AG09319 (cell line): ENCODE measurements around the gene LILRB2.

Experiments
- DNase-seq: peaks from one replicate; pipeline ENCODE4 v3.0.0-alpha.2; 2010; ENCODE audit warnings: low read depth; ENCODE audit errors: extremely low read depth
- TF ChIP-seq, protein P1 (sequence below): IDR thresholded peaks from 2 replicates; pipeline ENCODE4 v1.5.1; 2011; ENCODE audit warnings: low read depth, mild to moderate bottlenecking, inconsistent platforms, low read length, moderate library complexity

The LILRB2 gene

DNA sequence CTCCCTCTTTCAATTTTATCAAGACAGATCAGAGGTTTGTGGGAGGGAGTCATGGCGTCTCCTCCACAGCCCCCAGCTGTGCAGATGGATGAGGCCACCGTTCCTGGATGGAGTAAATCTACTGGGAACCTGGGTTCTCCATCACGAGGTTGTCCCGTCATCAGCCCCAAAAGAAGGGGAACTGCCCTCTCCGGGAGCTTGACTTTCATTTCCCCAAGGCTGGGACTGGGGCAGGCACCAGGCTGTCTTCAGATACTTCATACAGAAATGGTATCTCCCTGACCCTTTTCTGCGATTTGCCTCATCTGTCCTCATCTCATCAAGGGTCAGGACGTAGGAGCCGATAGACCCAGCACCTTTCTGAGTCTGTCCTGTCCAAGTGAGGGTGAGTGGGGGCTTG lies 9.8 kb downstream of the LILRB2 start:
- DNase-seq, result no peak
- TF ChIP-seq, protein P1, sequence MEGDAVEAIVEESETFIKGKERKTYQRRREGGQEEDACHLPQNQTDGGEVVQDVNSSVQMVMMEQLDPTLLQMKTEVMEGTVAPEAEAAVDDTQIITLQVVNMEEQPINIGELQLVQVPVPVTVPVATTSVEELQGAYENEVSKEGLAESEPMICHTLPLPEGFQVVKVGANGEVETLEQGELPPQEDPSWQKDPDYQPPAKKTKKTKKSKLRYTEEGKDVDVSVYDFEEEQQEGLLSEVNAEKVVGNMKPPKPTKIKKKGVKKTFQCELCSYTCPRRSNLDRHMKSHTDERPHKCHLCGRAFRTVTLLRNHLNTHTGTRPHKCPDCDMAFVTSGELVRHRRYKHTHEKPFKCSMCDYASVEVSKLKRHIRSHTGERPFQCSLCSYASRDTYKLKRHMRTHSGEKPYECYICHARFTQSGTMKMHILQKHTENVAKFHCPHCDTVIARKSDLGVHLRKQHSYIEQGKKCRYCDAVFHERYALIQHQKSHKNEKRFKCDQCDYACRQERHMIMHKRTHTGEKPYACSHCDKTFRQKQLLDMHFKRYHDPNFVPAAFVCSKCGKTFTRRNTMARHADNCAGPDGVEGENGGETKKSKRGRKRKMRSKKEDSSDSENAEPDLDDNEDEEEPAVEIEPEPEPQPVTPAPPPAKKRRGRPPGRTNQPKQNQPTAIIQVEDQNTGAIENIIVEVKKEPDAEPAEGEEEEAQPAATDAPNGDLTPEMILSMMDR, result no peak

DNA sequence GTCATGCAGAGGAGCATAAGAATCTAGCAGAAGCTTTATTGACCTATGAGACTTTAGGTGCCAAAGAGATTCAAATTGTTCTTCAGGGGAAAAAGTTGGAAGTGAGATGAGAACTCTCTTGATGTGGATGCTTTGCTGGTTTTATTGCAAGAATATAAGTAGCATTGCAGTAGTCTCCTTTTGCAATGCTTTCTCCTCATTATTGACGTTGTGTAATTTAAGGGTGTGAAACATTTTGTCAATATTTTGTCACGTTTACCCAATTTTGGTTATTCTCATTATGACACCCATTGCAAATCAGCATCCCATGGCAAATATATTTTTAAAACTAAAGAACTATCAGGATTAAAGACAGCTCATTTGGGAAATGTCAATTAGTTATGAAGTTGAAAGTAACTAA lies 12.0 kb downstream of the LILRB2 start:
- DNase-seq, result no peak
- TF ChIP-seq, protein P1, result no peak

DNA sequence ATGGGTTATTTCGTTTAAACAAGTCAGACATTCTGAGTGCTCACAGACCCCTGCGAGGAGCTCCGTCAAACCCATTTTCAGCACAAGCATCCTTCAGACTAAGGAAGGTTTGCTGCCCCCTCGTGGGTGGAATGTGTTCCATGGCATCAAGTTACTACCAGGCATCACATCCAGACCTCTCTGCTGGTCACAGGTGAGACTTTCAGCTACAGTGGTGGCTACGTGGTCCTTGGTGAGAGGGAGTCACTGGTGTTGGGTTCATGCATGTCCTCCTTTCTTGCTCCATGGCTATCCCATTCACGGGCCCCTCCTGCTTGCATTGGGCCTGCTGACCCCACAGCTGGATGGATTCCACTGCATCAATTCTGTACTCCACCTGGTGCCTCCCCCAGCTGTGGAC lies 14.8 kb downstream of the LILRB2 start:
- peak; percentile 11 for DNase-seq

DNA sequence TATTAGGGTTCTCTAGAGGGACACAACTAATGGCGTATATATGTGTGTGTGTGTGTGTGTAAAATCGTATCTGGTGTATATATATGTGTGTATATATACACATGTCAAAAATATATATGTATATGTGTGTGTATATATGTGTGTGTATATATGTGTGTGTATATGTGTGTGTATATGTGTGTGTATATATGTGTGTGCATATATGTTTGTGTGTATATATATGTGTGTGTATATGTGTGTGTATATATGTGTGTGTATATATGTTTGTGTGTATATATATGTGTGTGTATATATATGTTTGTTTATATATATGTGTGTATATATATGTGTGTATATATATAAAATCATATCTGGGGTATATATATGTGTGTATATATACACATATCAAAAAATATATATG lies 18.4 kb downstream of the LILRB2 start:
- no peak for DNase-seq
- TF ChIP-seq, protein P1, result no peak

More for the DNA sequence above, 14.8 kb downstream of the LILRB2 start:
- TF ChIP-seq, protein P1, result peak; percentile 50

DNA sequence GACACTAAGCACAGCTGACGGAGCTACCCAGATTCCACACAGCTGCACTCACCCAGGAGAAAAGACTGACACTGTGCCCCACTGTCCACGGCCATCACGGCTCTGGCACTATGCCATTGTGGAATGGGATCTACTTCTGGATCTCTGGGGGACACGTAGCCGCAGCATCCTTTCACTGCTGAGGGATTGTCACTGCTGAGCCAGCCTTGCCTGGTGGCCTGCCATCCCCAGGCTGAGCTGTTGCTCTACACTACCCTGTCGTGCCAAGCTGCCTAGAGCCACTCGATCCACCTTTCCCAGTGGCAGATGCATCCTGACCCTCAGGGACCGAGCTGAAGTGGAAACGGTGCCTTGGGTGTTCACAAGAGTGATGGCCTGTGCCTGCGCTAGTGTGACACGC lies 18.8 kb downstream of the LILRB2 start:
- TF ChIP-seq, protein P1, result no peak
- no peak for DNase-seq

DNA sequence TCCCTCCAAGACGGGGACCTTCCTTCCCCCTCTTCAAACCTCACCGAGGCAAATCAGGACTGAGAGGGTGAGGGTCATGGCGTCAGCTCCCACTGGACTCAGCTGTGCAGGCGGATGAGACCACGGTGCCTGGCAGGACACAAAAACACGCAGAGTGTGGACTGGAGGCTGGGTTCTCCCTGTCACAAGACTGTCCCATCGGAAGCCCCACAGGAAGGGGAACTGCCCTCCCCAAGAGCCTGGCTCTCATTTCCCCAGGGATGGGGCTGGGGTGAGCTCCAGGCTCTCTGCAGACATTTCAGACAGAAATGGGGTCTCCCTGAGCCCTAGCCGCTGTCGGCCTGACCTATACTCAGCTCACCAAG lies 23.8 kb downstream of the LILRB2 start, which contains the start of gene LILRB5:
Gene LILRB5 (minus strand): TSS at position 158 of the 365 bp plus-strand sequence. CDS start 80 bp downstream, at position 78.
- no peak for DNase-seq
- TF ChIP-seq, protein P1, result no peak

DNA sequence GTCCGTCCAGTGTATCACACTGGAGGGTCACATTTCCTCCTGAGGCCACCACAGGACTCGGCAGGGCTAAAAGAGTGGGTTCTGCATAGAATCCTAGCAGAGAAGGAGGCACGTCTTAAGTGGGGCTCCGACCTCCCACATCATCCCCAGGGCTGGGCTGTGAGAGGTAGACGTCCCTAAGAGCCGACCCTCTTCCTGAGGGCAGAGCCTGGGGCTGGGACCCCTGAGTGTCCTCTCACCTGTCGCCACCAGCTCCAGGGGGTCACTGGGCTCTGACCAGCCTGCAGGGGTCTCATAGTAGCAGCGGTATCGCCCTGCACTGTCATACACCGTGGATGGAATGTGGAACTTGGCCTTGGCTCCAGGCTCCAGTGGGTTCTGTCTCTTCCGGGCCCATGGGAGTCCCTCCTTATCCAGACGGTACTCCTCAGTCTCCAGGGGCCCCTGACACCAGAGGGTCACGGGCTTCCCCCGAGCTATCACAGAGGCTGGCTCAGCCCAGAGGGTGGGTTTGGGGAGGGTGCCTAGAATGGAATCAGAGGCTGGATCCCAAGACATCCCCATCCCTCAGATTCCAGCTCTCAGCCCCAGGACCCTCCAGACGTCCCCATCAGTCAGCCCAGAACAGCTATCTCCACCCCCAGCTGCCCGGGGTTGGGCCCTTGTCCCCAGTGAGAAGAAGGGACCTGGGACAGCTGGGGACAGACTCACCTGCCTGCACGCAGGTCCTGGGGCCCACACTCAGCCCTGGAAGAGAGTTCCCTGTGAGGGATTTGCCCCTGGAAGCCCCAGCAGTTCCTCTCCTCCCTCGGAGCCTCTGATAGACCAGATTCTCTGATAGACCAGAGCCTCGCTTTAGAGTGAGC lies 24.4 kb downstream of the LILRB2 start:
- no peak for DNase-seq
- TF ChIP-seq, protein P1, result no peak
